ENCODE data around the gene SMYD3. TPM values are rescaled to one million over a fixed set of nuclear protein-coding genes. Genes with fewer than 3 reads are reported as not detected.

SMYD3 gene
- total and polyA plus RNA-seq, 2 donors = 22.0 to 27.0 TPM

- Histone ChIP-seq H3K9me3 (ENCODE audit: control insufficient read depth in 2 of 2, insufficient read depth in 1 of 2, low read length in 1 of 2) (no peaks in the 10 kb centered on the region), H3K27ac (ENCODE audit: low read depth in 1 of 2, low read length in 1 of 2) (peak overlapping the region; percentile 37 to 80), H3K27me3 (ENCODE audit: control insufficient read depth in 2 of 2, insufficient read depth in 1 of 2, low read length in 1 of 2) (no peaks in the 10 kb centered on the region), H3K4me1 (ENCODE audit: control insufficient read depth in 2 of 2, insufficient read depth in 2 of 2, low read length in 2 of 2) (peaks cover 0 to 3% of the 10 kb centered on the region in 2 donors), H3K4me3 (ENCODE audit: low read length in 2 of 2) (no peak overlapping the region), H3K36me3 (ENCODE audit: control insufficient read depth in 2 of 2, insufficient read depth in 2 of 2, low read length in 1 of 2) (no peaks in the 10 kb centered on the region)
- peak; percentile 34 to 84 (median 52) for DNase-seq (ENCODE audit: low read depth in 6 of 9, low spot score in 9 of 9)
- 41% methylated on average over 10 of the region's 10 CpGs for WGBS
These were observed 389.9 kb downstream of the SMYD3 start for GRCh38 chr1:246117066-246117791.

- Histone ChIP-seq H3K4me3 (ENCODE audit: low read length in 2 of 2) (no peak overlapping the region), H3K36me3 (ENCODE audit: control insufficient read depth in 2 of 2, insufficient read depth in 2 of 2, low read length in 1 of 2) (no peaks in the 10 kb centered on the region), H3K9me3 (ENCODE audit: control insufficient read depth in 2 of 2, insufficient read depth in 1 of 2, low read length in 1 of 2) (peaks cover 0 to 7% of the 10 kb centered on the region in 2 donors), H3K27ac (ENCODE audit: low read depth in 1 of 2, low read length in 1 of 2) (no peak overlapping the region), H3K4me1 (ENCODE audit: control insufficient read depth in 2 of 2, insufficient read depth in 2 of 2, low read length in 2 of 2) (peaks cover 0 to 3% of the 10 kb centered on the region in 2 donors), H3K27me3 (ENCODE audit: control insufficient read depth in 2 of 2, insufficient read depth in 1 of 2, low read length in 1 of 2) (no peaks in the 10 kb centered on the region)
- WGBS = 79% methylated on average over 9 of the region's 9 CpGs
- DNase-seq (ENCODE audit: low read depth in 6 of 9, low spot score in 9 of 9) = no peak
These were observed 392.7 kb downstream of the SMYD3 start for GRCh38 chr1:246114369-246114768.

GRCh38 chr1:246113555-246114095, 393.5 kb downstream of the SMYD3 start:
- WGBS = 40% methylated on average over 8 of the region's 8 CpGs
- Histone ChIP-seq H3K36me3 (ENCODE audit: control insufficient read depth in 2 of 2, insufficient read depth in 2 of 2, low read length in 1 of 2) (no peaks in the 10 kb centered on the region), H3K9me3 (ENCODE audit: control insufficient read depth in 2 of 2, insufficient read depth in 1 of 2, low read length in 1 of 2) (peaks cover 0 to 7% of the 10 kb centered on the region in 2 donors), H3K27me3 (ENCODE audit: control insufficient read depth in 2 of 2, insufficient read depth in 1 of 2, low read length in 1 of 2) (no peaks in the 10 kb centered on the region), H3K4me1 (ENCODE audit: control insufficient read depth in 2 of 2, insufficient read depth in 2 of 2, low read length in 2 of 2) (peaks cover 0 to 3% of the 10 kb centered on the region in 2 donors), H3K27ac (ENCODE audit: low read depth in 1 of 2, low read length in 1 of 2) (no peak overlapping the region), H3K4me3 (ENCODE audit: low read length in 2 of 2) (no peak overlapping the region)
- DNase-seq (ENCODE audit: low read depth in 6 of 9, low spot score in 9 of 9) = peak in 1 of 9 donors; percentile 18

GRCh38 chr1:246111570-246111969, 395.5 kb downstream of the SMYD3 start:
- Histone ChIP-seq H3K4me1 (ENCODE audit: control insufficient read depth in 2 of 2, insufficient read depth in 2 of 2, low read length in 2 of 2) (no peaks in the 10 kb centered on the region), H3K4me3 (ENCODE audit: low read length in 2 of 2) (no peak overlapping the region), H3K36me3 (ENCODE audit: control insufficient read depth in 2 of 2, insufficient read depth in 2 of 2, low read length in 1 of 2) (no peaks in the 10 kb centered on the region), H3K9me3 (ENCODE audit: control insufficient read depth in 2 of 2, insufficient read depth in 1 of 2, low read length in 1 of 2) (peaks cover 0 to 7% of the 10 kb centered on the region in 2 donors), H3K27me3 (ENCODE audit: control insufficient read depth in 2 of 2, insufficient read depth in 1 of 2, low read length in 1 of 2) (no peaks in the 10 kb centered on the region), H3K27ac (ENCODE audit: low read depth in 1 of 2, low read length in 1 of 2) (no peak overlapping the region)
- 61% methylated on average over 3 of the region's 3 CpGs for WGBS
- no peak for DNase-seq (ENCODE audit: low read depth in 6 of 9, low spot score in 9 of 9)

- Histone ChIP-seq H3K27me3 (ENCODE audit: control insufficient read depth in 2 of 2, insufficient read depth in 1 of 2, low read length in 1 of 2) (no peaks in the 10 kb centered on the region), H3K36me3 (ENCODE audit: control insufficient read depth in 2 of 2, insufficient read depth in 2 of 2, low read length in 1 of 2) (no peaks in the 10 kb centered on the region), H3K4me3 (ENCODE audit: low read length in 2 of 2) (no peak overlapping the region), H3K4me1 (ENCODE audit: control insufficient read depth in 2 of 2, insufficient read depth in 2 of 2, low read length in 2 of 2) (no peaks in the 10 kb centered on the region), H3K27ac (ENCODE audit: low read depth in 1 of 2, low read length in 1 of 2) (no peak overlapping the region), H3K9me3 (ENCODE audit: control insufficient read depth in 2 of 2, insufficient read depth in 1 of 2, low read length in 1 of 2) (peaks cover 0 to 7% of the 10 kb centered on the region in 2 donors)
- WGBS = 90% methylated on average over 13 of the region's 13 CpGs
- peak in 1 of 9 donors; percentile 4 for DNase-seq (ENCODE audit: low read depth in 6 of 9, low spot score in 9 of 9)
These were observed 396.5 kb downstream of the SMYD3 start for GRCh38 chr1:246110343-246111219.

GRCh38 chr1:246108278-246108925, 398.7 kb downstream of the SMYD3 start:
- Histone ChIP-seq H3K27me3 (ENCODE audit: control insufficient read depth in 2 of 2, insufficient read depth in 1 of 2, low read length in 1 of 2) (no peaks in the 10 kb centered on the region), H3K9me3 (ENCODE audit: control insufficient read depth in 2 of 2, insufficient read depth in 1 of 2, low read length in 1 of 2) (peaks cover 0 to 7% of the 10 kb centered on the region in 2 donors), H3K4me3 (ENCODE audit: low read length in 2 of 2) (no peak overlapping the region), H3K4me1 (ENCODE audit: control insufficient read depth in 2 of 2, insufficient read depth in 2 of 2, low read length in 2 of 2) (no peaks in the 10 kb centered on the region), H3K36me3 (ENCODE audit: control insufficient read depth in 2 of 2, insufficient read depth in 2 of 2, low read length in 1 of 2) (no peaks in the 10 kb centered on the region), H3K27ac (ENCODE audit: low read depth in 1 of 2, low read length in 1 of 2) (no peak overlapping the region)
- no peak for DNase-seq (ENCODE audit: low read depth in 6 of 9, low spot score in 9 of 9)
- WGBS = 97% methylated on average over 6 of the region's 6 CpGs

GRCh38 chr1:246107516-246108277, 399.4 kb downstream of the SMYD3 start:
- DNase-seq (ENCODE audit: low read depth in 6 of 9, low spot score in 9 of 9) = no peak
- Histone ChIP-seq H3K36me3 (ENCODE audit: control insufficient read depth in 2 of 2, insufficient read depth in 2 of 2, low read length in 1 of 2) (no peaks in the 10 kb centered on the region), H3K4me3 (ENCODE audit: low read length in 2 of 2) (no peak overlapping the region), H3K27ac (ENCODE audit: low read depth in 1 of 2, low read length in 1 of 2) (no peak overlapping the region), H3K9me3 (ENCODE audit: control insufficient read depth in 2 of 2, insufficient read depth in 1 of 2, low read length in 1 of 2) (peaks cover 0 to 7% of the 10 kb centered on the region in 2 donors), H3K27me3 (ENCODE audit: control insufficient read depth in 2 of 2, insufficient read depth in 1 of 2, low read length in 1 of 2) (no peaks in the 10 kb centered on the region), H3K4me1 (ENCODE audit: control insufficient read depth in 2 of 2, insufficient read depth in 2 of 2, low read length in 2 of 2) (no peaks in the 10 kb centered on the region)
- WGBS = 91% methylated on average over 4 of the region's 4 CpGs

- H3K36me3 ChIP-seq (ENCODE audit: control insufficient read depth in 2 of 2, insufficient read depth in 2 of 2, low read length in 1 of 2) = no peaks in the 10 kb centered on the region
- no peak overlapping the region for H3K4me3 ChIP-seq (ENCODE audit: low read length in 2 of 2)
- no peak overlapping the region for H3K27ac ChIP-seq (ENCODE audit: low read depth in 1 of 2, low read length in 1 of 2)
- no peaks in the 10 kb centered on the region for H3K4me1 ChIP-seq (ENCODE audit: control insufficient read depth in 2 of 2, insufficient read depth in 2 of 2, low read length in 2 of 2)
- H3K27me3 ChIP-seq (ENCODE audit: control insufficient read depth in 2 of 2, insufficient read depth in 1 of 2, low read length in 1 of 2) = no peaks in the 10 kb centered on the region
- peaks cover 0 to 7% of the 10 kb centered on the region in 2 donors for H3K9me3 ChIP-seq (ENCODE audit: control insufficient read depth in 2 of 2, insufficient read depth in 1 of 2, low read length in 1 of 2)
- 26% methylated on average over 5 of the region's 5 CpGs for WGBS
- no peak for DNase-seq (ENCODE audit: low read depth in 6 of 9, low spot score in 9 of 9)
These were observed 400.7 kb downstream of the SMYD3 start for GRCh38 chr1:246106342-246106763.

Measured in thymus (tissue), 11 donors.